ENCODE measurements around the gene LMAN1.

DNA sequence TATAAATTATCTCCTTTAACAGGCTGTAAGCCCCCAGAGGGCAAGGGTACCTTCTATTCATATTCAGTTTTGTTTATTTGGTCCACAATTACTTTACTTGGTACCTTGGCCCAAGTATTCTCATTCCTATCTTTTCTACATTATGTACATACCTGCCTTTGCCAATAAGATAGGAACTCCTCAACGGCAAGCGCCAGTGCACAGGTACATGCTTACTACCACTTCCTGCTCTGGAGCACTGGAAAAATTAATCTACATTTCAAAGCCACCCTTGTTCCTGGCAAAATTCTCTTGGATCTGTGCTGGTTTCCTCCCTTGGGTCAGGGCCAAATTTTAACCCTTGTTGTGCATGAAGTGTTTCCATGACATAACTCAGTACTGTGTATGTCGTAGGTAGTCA is 34.3 kb upstream of the LMAN1 start:
- TF ChIP-seq CTCF (IDR thresholded peaks at IDR 0.05; ENCODE audit: poor library complexity, severe bottlenecking), result no peak
- TF ChIP-seq EZH2 (IDR thresholded peaks at IDR 0.05; ENCODE audit: borderline replicate concordance, insufficient read depth, low read length, poor library complexity, severe bottlenecking), result no peak
